GM19099 (cell line): ENCODE measurements around the gene SLC35F3.

Experiments
- POLR2A ChIP-seq: IDR thresholded peaks from 3 replicates; pipeline ENCODE4 v1.6.1; 2011; ENCODE audit warnings: low read depth; ENCODE audit not compliant: insufficient read length; ENCODE audit errors: extremely low read depth

The SLC35F3 gene

GRCh38 chr1:234311414-234311813, 406.9 kb downstream of the SLC35F3 start:
- no peak for TF ChIP-seq POLR2A

GRCh38 chr1:234313171-234313570, 408.7 kb downstream of the SLC35F3 start:
- TF ChIP-seq POLR2A, result no peak

- TF ChIP-seq POLR2A, result no peak
These were observed 410.6 kb downstream of the SLC35F3 start for GRCh38 chr1:234315091-234315541.

- no peak for TF ChIP-seq POLR2A
These were observed 411.1 kb downstream of the SLC35F3 start for GRCh38 chr1:234315588-234315987.

- TF ChIP-seq POLR2A, result no peak
These were observed 412.0 kb downstream of the SLC35F3 start for GRCh38 chr1:234316486-234316885.

- TF ChIP-seq POLR2A, result no peak
These were observed 412.5 kb downstream of the SLC35F3 start for GRCh38 chr1:234316937-234317336.

- TF ChIP-seq POLR2A, result no peak
These were observed 415.6 kb downstream of the SLC35F3 start for GRCh38 chr1:234320069-234320468.

- no peak for TF ChIP-seq POLR2A
These were observed 416.1 kb downstream of the SLC35F3 start for GRCh38 chr1:234320549-234320948.

- no peak for TF ChIP-seq POLR2A
These were observed 416.8 kb downstream of the SLC35F3 start for GRCh38 chr1:234321231-234321630.

- TF ChIP-seq POLR2A, result no peak
These were observed 417.6 kb downstream of the SLC35F3 start for GRCh38 chr1:234322097-234322496.

GRCh38 chr1:234322979-234323378, 418.5 kb downstream of the SLC35F3 start:
- TF ChIP-seq POLR2A, result no peak

- TF ChIP-seq POLR2A, result no peak
These were observed 420.3 kb downstream of the SLC35F3 start for GRCh38 chr1:234324821-234325220.

- no peak for TF ChIP-seq POLR2A
These were observed 421.5 kb downstream of the SLC35F3 start for GRCh38 chr1:234325878-234326496.

GRCh38 chr1:234326497-234327366, 422.3 kb downstream of the SLC35F3 start:
- no peak for TF ChIP-seq POLR2A

- no peak for TF ChIP-seq POLR2A
These were observed 423.2 kb downstream of the SLC35F3 start for GRCh38 chr1:234327577-234328164.

- no peak for TF ChIP-seq POLR2A
These were observed 426.4 kb downstream of the SLC35F3 start for GRCh38 chr1:234330843-234331215.
